Measurements from ENCODE around the gene SLC35G3.
"Not testable (repeated sequence)": the region's sequence is repeated elsewhere in the genome, so short reads cannot be mapped to it uniquely, and the experiment has no call there.

Gene SLC35G3

GRCh38 chr17:35163886-35164285 is 30.3 kb downstream of the SLC35G3 start:
- DNase-seq = no peak

- no peak for DNase-seq
These were observed 31.4 kb downstream of the SLC35G3 start for GRCh38 chr17:35162755-35163154.

- DNase-seq = peak in 5 of 6 experiments; percentile 13 to 65 (median 59)
These were observed 32.9 kb downstream of the SLC35G3 start for GRCh38 chr17:35161281-35161761.

- peak; percentile 33 to 74 (median 62) for DNase-seq
These were observed 33.6 kb downstream of the SLC35G3 start for GRCh38 chr17:35160354-35161201.

GRCh38 chr17:35159940-35160339 is 34.3 kb downstream of the SLC35G3 start:
- DNase-seq = no peak

GRCh38 chr17:35155246-35155645 is 38.9 kb downstream of the SLC35G3 start:
- DNase-seq = no peak

- no peak for DNase-seq
These were observed 39.7 kb downstream of the SLC35G3 start for GRCh38 chr17:35154196-35155165.

- no peak for DNase-seq
These were observed 41.6 kb downstream of the SLC35G3 start for GRCh38 chr17:35152421-35153140.

GRCh38 chr17:35151080-35151479 is 43.1 kb downstream of the SLC35G3 start:
- not testable (repeated sequence) for DNase-seq

- no peak for DNase-seq
These were observed 44.3 kb downstream of the SLC35G3 start for GRCh38 chr17:35149941-35150340.

GRCh38 chr17:35148144-35148543 is 46.0 kb downstream of the SLC35G3 start:
- no peak for DNase-seq

GRCh38 chr17:35147375-35147905 is 46.8 kb downstream of the SLC35G3 start, which contains the start of gene UNC45B:
TSS of gene UNC45B (plus strand) at chr17:35147817. CDS start at chr17:35148264, 447 bp downstream.
- no peak for DNase-seq

GRCh38 chr17:35146214-35146833 is 47.9 kb downstream of the SLC35G3 start:
- no peak for DNase-seq

GRCh38 chr17:35144840-35145239 is 49.4 kb downstream of the SLC35G3 start:
- DNase-seq = no peak
